Measurements from ENCODE around the gene SS18L1. TPM values are rescaled to one million over a fixed set of nuclear protein-coding genes. Genes with fewer than 3 reads are reported as not detected.

The SS18L1 gene
- total RNA-seq, 3 donors from 2014 or later = 14.4 to 16.1 (median 14.5) TPM

- Mint-ChIP-seq H3K27me3 (ENCODE audit: low read depth) (no peaks in the 10 kb centered on the region), H3K4me1 (ENCODE audit: low read depth) (peaks cover 7% of the 10 kb centered on the region), H3K4me3 (no peak overlapping the region), H3K9me3 (no peaks in the 10 kb centered on the region), H3K36me3 (ENCODE audit: insufficient read depth) (peaks cover 17% of the 10 kb centered on the region)
- no peak for DNase-seq
- ATAC-seq = no peak
Observed at GRCh38 chr20:62162765-62163484, 19.4 kb downstream of the SS18L1 start.

GRCh38 chr20:62163485-62163865 lies 19.9 kb downstream of the SS18L1 start:
- H3K36me3 Mint-ChIP-seq (ENCODE audit: insufficient read depth) = peaks cover 20% of the 10 kb centered on the region
- peaks cover 7% of the 10 kb centered on the region for H3K4me1 Mint-ChIP-seq (ENCODE audit: low read depth)
- no peaks in the 10 kb centered on the region for H3K9me3 Mint-ChIP-seq
- H3K27me3 Mint-ChIP-seq (ENCODE audit: low read depth) = no peaks in the 10 kb centered on the region
- ATAC-seq (no peak), DNase-seq (no peak)
- no peak overlapping the region for H3K4me3 Mint-ChIP-seq

DNA sequence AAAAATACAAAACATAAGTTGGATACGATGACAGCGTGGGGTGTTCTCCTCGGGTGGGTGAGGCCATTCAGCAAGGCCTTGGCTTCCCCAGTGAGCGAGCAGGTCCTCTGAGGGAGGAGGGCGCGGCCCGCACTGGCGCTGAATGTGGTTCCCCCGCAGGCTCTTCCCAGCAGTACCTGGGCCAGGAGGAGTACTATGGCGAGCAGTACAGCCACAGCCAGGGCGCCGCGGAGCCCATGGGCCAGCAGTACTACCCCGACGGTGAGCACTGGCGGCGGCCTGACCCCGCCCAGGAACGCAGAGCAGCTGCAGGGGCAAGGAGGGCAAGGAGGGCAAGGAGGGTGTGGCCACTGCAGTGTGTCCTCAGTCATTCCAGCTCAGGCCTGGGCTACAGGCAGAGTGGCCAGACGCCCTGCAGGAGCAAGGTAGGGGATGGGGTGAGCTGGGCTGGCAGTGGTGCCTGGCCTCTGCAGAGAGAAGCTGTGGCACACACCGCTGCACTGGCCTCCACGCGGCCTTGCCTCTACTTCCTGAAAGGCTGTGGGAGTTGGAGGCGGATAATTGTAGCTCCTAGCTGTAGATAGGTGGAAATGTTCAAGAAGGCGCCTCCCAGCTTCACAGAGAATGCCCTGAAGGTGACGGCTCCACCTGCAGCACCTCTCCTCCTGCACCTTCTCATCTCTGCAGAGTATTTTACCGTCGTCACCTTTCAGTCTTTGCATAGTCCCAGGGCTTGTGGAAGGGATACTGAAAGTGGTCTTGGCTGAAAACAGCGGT lies 20.6 kb downstream of the SS18L1 start:
- DNase-seq (no peak), ATAC-seq (no peak)
- H3K36me3 Mint-ChIP-seq (ENCODE audit: insufficient read depth) = peaks cover 20% of the 10 kb centered on the region
- no peak overlapping the region for H3K4me3 Mint-ChIP-seq
- peaks cover 7% of the 10 kb centered on the region for H3K4me1 Mint-ChIP-seq (ENCODE audit: low read depth)
- H3K9me3 Mint-ChIP-seq = no peaks in the 10 kb centered on the region
- H3K27me3 Mint-ChIP-seq (ENCODE audit: low read depth) = no peaks in the 10 kb centered on the region

DNA sequence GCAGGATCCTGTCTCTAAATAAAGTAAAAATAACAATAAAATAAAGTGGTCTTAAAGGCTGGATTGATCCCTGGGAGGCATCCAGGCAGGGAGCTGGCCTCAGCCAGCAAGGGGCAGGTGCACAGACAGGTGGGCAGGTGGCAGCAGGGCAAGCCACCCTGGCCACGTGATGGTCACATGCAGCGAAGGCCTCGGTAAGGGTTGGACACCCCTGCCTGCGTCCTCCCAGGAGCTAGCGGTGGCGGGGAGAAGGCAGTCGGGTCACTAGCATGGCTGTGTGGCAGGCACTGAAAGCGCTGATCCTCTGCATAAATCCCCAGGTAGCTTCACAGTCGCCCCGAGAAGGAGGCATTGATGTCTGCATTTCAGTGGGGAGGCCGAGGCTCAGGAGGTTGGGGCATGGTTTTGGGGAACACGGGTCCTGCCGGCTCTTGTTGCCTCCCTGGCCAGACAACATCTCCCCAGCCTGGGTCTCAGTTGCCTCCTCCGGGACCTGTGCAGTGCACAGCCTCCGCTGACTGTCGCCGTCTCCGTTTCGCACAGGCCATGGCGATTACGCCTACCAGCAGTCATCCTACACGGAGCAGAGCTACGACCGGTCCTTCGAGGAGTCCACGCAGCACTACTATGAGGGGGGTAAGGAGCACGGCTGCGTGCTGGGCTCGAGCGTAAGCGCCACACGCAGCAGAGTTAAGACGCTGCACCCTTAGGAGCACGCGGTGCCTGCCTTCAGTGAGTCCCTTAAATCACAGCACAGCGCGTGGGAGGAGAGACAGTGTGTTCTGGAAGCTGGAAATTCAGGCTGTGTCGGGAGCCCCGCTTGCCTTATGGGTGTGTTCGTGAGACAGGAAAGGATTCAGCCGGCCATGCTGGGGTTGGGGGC lies 21.6 kb downstream of the SS18L1 start:
- H3K27me3 Mint-ChIP-seq (ENCODE audit: low read depth) = no peaks in the 10 kb centered on the region
- no peak for DNase-seq
- no peak for ATAC-seq
- H3K36me3 Mint-ChIP-seq (ENCODE audit: insufficient read depth) = peaks cover 16% of the 10 kb centered on the region
- no peaks in the 10 kb centered on the region for H3K4me1 Mint-ChIP-seq (ENCODE audit: low read depth)
- no peaks in the 10 kb centered on the region for H3K9me3 Mint-ChIP-seq
- no peak overlapping the region for H3K4me3 Mint-ChIP-seq

DNA sequence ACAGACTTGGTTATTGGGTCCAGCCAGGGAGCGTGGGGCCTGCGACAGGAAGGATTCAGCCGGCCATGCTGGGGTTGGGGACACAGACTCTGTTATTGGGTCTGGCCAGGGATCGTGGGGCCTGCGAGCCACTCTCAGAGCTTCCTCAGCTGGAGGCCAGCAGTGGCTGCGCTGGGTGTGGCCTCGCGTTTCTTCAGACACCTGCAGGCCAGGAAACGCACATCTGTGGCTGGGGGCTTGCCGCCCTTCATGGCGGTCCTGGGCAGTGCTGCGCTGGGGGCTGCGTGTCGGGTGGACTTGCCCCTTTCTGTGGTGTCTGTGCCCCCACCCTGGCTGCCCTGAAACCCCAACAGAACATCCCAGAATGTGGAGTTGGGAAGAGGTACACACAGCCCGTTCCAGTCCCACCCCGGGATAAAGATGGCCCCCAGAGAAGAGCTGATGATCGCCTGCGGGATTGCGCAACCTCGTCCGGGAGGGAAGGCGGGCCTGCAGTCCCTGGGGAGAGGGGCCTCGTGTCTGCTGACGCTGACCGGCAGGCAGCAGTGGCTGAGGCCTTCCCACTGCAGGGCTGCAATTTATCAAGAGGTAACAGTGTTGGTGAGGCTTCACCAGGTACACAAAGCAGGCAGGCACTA lies 22.3 kb downstream of the SS18L1 start:
- Mint-ChIP-seq H3K27me3 (ENCODE audit: low read depth) (no peaks in the 10 kb centered on the region), H3K4me3 (no peak overlapping the region), H3K36me3 (ENCODE audit: insufficient read depth) (peaks cover 14% of the 10 kb centered on the region), H3K9me3 (no peaks in the 10 kb centered on the region), H3K4me1 (ENCODE audit: low read depth) (no peaks in the 10 kb centered on the region)
- ATAC-seq (no peak), DNase-seq (no peak)

- ATAC-seq (no peak), DNase-seq (no peak)
- Mint-ChIP-seq H3K9me3 (no peaks in the 10 kb centered on the region), H3K4me1 (ENCODE audit: low read depth) (no peaks in the 10 kb centered on the region), H3K4me3 (no peak overlapping the region), H3K27me3 (ENCODE audit: low read depth) (no peaks in the 10 kb centered on the region), H3K36me3 (ENCODE audit: insufficient read depth) (peaks cover 14% of the 10 kb centered on the region)
Observed at GRCh38 chr20:62167474-62167873, 23.9 kb downstream of the SS18L1 start.

- H3K27me3 Mint-ChIP-seq (ENCODE audit: low read depth) = no peaks in the 10 kb centered on the region
Observed at GRCh38 chr20:62168061-62168460, 24.5 kb downstream of the SS18L1 start.

GRCh38 chr20:62168890-62169435 lies 25.4 kb downstream of the SS18L1 start:
- DNase-seq (no peak), ATAC-seq (no peak)
- no peaks in the 10 kb centered on the region for H3K27me3 Mint-ChIP-seq (ENCODE audit: low read depth)
- peaks cover 12% of the 10 kb centered on the region for H3K36me3 Mint-ChIP-seq (ENCODE audit: insufficient read depth)
- H3K4me1 Mint-ChIP-seq (ENCODE audit: low read depth) = no peaks in the 10 kb centered on the region
- H3K9me3 Mint-ChIP-seq = no peaks in the 10 kb centered on the region
- H3K4me3 Mint-ChIP-seq = no peak overlapping the region

More at GRCh38 chr20:62168061-62168460, 24.5 kb downstream of the SS18L1 start:
- DNase-seq = no peak
- Mint-ChIP-seq H3K9me3 (no peaks in the 10 kb centered on the region), H3K4me3 (no peak overlapping the region), H3K4me1 (ENCODE audit: low read depth) (no peaks in the 10 kb centered on the region), H3K36me3 (ENCODE audit: insufficient read depth) (peaks cover 14% of the 10 kb centered on the region)
- ATAC-seq = no peak

DNA sequence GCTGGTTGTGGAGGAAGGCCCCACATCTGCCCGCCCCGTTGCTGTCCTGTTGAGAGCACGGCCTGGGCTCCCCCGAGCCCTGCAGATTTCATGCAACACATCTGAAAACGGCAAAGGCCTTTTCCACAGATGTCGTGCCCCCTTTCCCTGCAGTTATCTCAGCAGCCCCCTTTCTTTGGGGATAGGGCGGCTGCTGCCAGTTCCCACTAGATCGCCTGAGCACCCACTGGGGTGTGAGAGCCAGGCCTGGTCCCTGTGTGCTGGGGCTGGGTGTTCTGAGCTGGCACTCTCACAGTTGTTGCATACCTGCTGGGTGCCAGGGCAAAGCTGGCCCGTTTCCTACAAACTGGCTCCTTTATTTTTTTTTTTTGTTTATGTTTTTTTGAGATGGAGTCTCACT lies 27.0 kb downstream of the SS18L1 start:
- DNase-seq (no peak), ATAC-seq (no peak)
- H3K27me3 Mint-ChIP-seq (ENCODE audit: low read depth) = no peaks in the 10 kb centered on the region
- peaks cover 14% of the 10 kb centered on the region for H3K36me3 Mint-ChIP-seq (ENCODE audit: insufficient read depth)
- no peaks in the 10 kb centered on the region for H3K4me1 Mint-ChIP-seq (ENCODE audit: low read depth)
- no peaks in the 10 kb centered on the region for H3K9me3 Mint-ChIP-seq
- no peak overlapping the region for H3K4me3 Mint-ChIP-seq

DNA sequence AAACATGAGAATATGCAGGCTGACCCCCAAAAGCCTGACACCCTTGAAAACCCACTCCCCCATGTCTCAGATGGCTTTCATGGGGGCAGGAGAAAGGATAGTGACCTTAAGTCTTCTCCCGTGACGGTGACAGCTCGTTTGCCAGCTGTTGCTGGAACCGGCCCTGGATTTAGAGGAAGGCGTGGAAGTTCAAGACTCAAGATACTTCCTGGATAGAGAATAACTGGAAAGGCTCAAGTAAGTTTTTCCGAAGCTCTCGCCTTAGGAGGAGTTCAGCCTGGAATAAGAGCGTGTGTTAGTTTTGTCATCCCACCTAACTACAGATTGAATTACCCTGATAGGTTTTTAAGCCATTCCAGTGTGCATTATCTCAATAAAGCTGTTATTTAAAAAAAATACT lies 27.7 kb downstream of the SS18L1 start:
- ATAC-seq = no peak
- no peak for DNase-seq
- H3K36me3 Mint-ChIP-seq (ENCODE audit: insufficient read depth) = peaks cover 13% of the 10 kb centered on the region
- H3K4me1 Mint-ChIP-seq (ENCODE audit: low read depth) = no peaks in the 10 kb centered on the region
- no peaks in the 10 kb centered on the region for H3K27me3 Mint-ChIP-seq (ENCODE audit: low read depth)
- H3K4me3 Mint-ChIP-seq = no peak overlapping the region
- no peaks in the 10 kb centered on the region for H3K9me3 Mint-ChIP-seq

DNA sequence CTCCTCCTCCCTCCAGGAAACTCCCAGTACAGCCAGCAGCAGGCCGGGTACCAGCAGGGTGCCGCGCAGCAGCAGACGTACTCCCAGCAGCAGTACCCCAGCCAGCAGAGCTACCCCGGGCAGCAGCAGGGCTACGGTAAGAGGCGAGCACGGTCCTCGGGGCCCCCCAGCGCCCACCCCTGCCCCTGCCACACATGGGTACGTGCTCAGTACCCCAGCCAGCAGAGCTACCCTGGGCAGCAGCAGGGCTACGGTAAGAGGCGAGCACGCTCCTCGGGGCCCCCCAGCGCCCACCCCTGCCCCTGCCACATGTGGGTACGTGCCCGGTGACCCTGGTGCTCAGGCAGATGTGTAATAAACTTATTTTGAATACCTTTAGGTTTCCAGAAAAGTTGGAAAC lies 29.1 kb downstream of the SS18L1 start:
- Mint-ChIP-seq H3K36me3 (ENCODE audit: insufficient read depth) (peaks cover 13% of the 10 kb centered on the region), H3K9me3 (no peaks in the 10 kb centered on the region), H3K4me3 (no peak overlapping the region), H3K4me1 (ENCODE audit: low read depth) (no peaks in the 10 kb centered on the region), H3K27me3 (ENCODE audit: low read depth) (no peaks in the 10 kb centered on the region)
- DNase-seq = no peak
- no peak for ATAC-seq

DNA sequence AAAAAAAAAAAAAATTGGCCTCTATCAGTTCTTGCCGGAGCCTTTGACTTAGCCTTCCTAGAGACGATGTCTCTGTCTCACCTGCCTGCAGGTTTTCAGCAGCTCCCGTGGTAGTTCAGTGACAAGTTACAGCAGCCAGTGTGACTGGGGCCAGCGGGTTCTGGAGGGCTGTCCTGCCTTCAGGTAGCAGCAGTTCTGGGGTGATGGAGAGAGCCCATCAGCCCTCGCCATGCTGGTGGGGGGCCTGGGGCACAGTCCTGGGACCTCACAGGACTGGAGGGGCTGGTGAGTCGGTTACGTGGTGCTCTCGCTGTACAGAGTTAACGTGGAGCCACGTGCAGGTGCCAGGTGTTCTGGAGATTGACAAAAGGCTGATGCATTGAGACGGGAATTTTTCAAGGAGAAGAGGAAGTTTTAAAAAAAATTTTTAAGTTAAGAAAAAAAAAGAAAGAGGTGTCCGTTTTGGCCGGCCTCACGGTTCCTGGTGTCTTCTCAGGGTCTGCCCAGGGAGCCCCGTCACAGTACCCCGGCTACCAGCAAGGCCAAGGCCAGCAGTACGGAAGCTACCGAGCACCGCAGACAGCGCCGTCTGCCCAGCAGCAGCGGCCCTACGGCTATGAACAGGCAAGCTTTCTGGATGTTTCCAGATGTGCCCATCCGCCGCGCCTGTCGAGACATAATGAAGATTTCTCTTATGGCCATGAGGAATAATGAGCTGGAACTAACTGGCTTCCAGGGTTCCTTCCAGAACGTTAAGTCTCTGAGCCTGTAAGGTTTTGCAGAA lies 30.6 kb downstream of the SS18L1 start:
- Mint-ChIP-seq H3K27me3 (ENCODE audit: low read depth) (no peaks in the 10 kb centered on the region), H3K4me3 (no peak overlapping the region), H3K36me3 (ENCODE audit: insufficient read depth) (peaks cover 10% of the 10 kb centered on the region), H3K4me1 (ENCODE audit: low read depth) (no peaks in the 10 kb centered on the region), H3K9me3 (no peaks in the 10 kb centered on the region)
- DNase-seq (no peak), ATAC-seq (no peak)

GRCh38 chr20:62174870-62175624 lies 31.5 kb downstream of the SS18L1 start:
- Mint-ChIP-seq H3K36me3 (ENCODE audit: insufficient read depth) (peaks cover 10% of the 10 kb centered on the region), H3K9me3 (no peaks in the 10 kb centered on the region), H3K27me3 (ENCODE audit: low read depth) (no peaks in the 10 kb centered on the region), H3K4me3 (no peak overlapping the region), H3K4me1 (ENCODE audit: low read depth) (no peaks in the 10 kb centered on the region)
- no peak for ATAC-seq
- DNase-seq = no peak

Measured in activated T-cell treated with anti-CD3 and anti-CD28 coated beads, Interleukin-2, amount 50 U/mL, for 4 hours (primary cell).